SK-N-SH (cell line): ENCODE measurements around the gene GRM2. TPM values are rescaled to one million over a fixed set of nuclear protein-coding genes. Genes with fewer than 3 reads are reported as not detected.

Experiments used
- CTCF ChIA-PET: fragments of 300-600, 350-600 bp; formaldehyde crosslinking; extraction: SDS; loops from one replicate; lab custom pipeline; 2021; lab: Yijun Ruan, JAX
- POLR2A ChIA-PET: fragments of 350-600 bp; sonication (Branson Sonifier 250); formaldehyde crosslinking; extraction: SDS; loops from one replicate; lab custom pipeline; 2020; ENCODE audit warnings: antibody characterized with exemption, inconsistent platforms; lab: Yijun Ruan, JAX
- DNase-seq: peaks from one replicate; pipeline ENCODE4 v3.0.0; 2012
- H2AFZ ChIP-seq: fragments of 200-600 bp; sonication (generic); 2 replicates; pipeline ENCODE4 v1.8.1; 2016; ENCODE audit warnings: antibody characterized with exemption, mild to moderate bottlenecking, low read depth
- H3F3A ChIP-seq: fragments of 200-600 bp; sonication (generic); replicated peaks from 2 replicates; pipeline ENCODE3; 2016; ENCODE audit warnings: antibody characterized with exemption, mild to moderate bottlenecking; ENCODE audit not compliant: insufficient read depth
- H3K27ac ChIP-seq, 2 experiments: fragments of 200-500 bp in 1 of 2; fragments of 200-600 bp in 1 of 2; sonication (Bioruptor generic) in 1 of 2; sonication (generic), shearing (Covaris generic) in 1 of 2; 2 replicates each; pipeline versions ENCODE4 v1.5.1 to v1.6.1; 2014 to 2016; ENCODE audit warnings: low read depth in 2 of 2, inconsistent platforms in 1 of 2, low read length in 1 of 2, mild to moderate bottlenecking in 1 of 2, mixed read lengths in 1 of 2
- H3K27me3 ChIP-seq: fragments of 200-600 bp; sonication (generic), shearing (Covaris generic); 2 replicates; pipeline ENCODE4 v1.6.1; 2016; ENCODE audit warnings: mixed run types; ENCODE audit not compliant: insufficient read depth
- H3K36me3 ChIP-seq, 2 experiments: fragments of 200-500 bp in 1 of 2; fragments of 200-600 bp in 1 of 2; sonication (Bioruptor generic) in 1 of 2; sonication (generic) in 1 of 2; replicated peaks in 1 of 2; 2 replicates each; pipeline versions ENCODE3 to v1.5.1; 2014 to 2016; ENCODE audit warnings: low read length in 1 of 2, mild to moderate bottlenecking in 1 of 2; ENCODE audit not compliant: insufficient read depth in 2 of 2, control insufficient read depth in 1 of 2
- H3K4me1 ChIP-seq, 2 experiments: fragments of 200-500 bp in 1 of 2; fragments of 200-600 bp in 1 of 2; sonication (Bioruptor generic) in 1 of 2; sonication (generic), shearing (Covaris generic) in 1 of 2; 2 replicates each; pipeline versions ENCODE4 v1.5.1 to v1.6.1; 2014 to 2016; ENCODE audit warnings: low read depth in 1 of 2, low read length in 1 of 2, mixed run types in 1 of 2; ENCODE audit not compliant: insufficient read depth in 2 of 2, control insufficient read depth in 1 of 2
- H3K4me2 ChIP-seq: fragments of 200-600 bp; sonication (generic), shearing (Covaris generic); 2 replicates; pipeline ENCODE4 v1.6.1; 2017; ENCODE audit warnings: mixed run types
- H3K4me3 ChIP-seq, 2 experiments: fragments of 200-500 bp in 1 of 2; fragments of 200-600 bp in 1 of 2; sonication (Bioruptor generic) in 1 of 2; sonication (generic), shearing (Covaris generic) in 1 of 2; 2 replicates each; pipeline versions ENCODE4 v1.5.1 to v1.8.1; 2014 to 2016; ENCODE audit warnings: low read depth in 2 of 2, inconsistent platforms in 1 of 2, low read length in 1 of 2, mild to moderate bottlenecking in 1 of 2, mixed read lengths in 1 of 2, moderate library complexity in 1 of 2
- H3K79me2 ChIP-seq: fragments of 200-600 bp; sonication (generic); 2 replicates; pipeline ENCODE4 v1.8.1; 2017; ENCODE audit warnings: mild to moderate bottlenecking; ENCODE audit not compliant: insufficient read depth
- H3K9ac ChIP-seq: fragments of 200-600 bp; sonication (generic); 2 replicates; pipeline ENCODE4 v1.6.1; 2017; ENCODE audit warnings: mixed run types
- H3K9me2 ChIP-seq: fragments of 200-600 bp; sonication (generic); 2 replicates; pipeline ENCODE4 v1.6.1; 2017; ENCODE audit warnings: mixed run types
- H3K9me3 ChIP-seq: fragments of 200-600 bp; sonication (generic); 2 replicates; pipeline ENCODE4 v1.6.1; 2017; ENCODE audit warnings: mixed run types, mild to moderate bottlenecking, moderate library complexity
- H4K20me1 ChIP-seq: fragments of 200-600 bp; sonication (generic); 2 replicates; pipeline ENCODE4 v1.6.1; 2017; ENCODE audit warnings: mild to moderate bottlenecking, mixed run types; ENCODE audit not compliant: insufficient read depth
- CHD2 ChIP-seq: fragments of 150-350 bp; IDR thresholded peaks from 2 replicates; pipeline ENCODE4 v1.6.1; 2018; ENCODE audit warnings: low read length; ENCODE audit not compliant: partially characterized antibody
- EP300 ChIP-seq, 2 experiments: IDR thresholded peaks; 2 replicates each; pipeline versions ENCODE4 v1.4.0 to v1.6.1; 2012; ENCODE audit warnings: borderline replicate concordance in 1 of 2, low read depth in 1 of 2, low read length in 1 of 2
- FOXM1 ChIP-seq: IDR thresholded peaks from 2 replicates; pipeline ENCODE4 v1.4.0; 2012; ENCODE audit warnings: low read depth, mild to moderate bottlenecking
- GATA2 ChIP-seq: sonication (generic); formaldehyde crosslinking; IDR thresholded peaks from 2 replicates; pipeline ENCODE4 v1.5.0; 2020; ENCODE audit warnings: mild to moderate bottlenecking, missing genetic modification reagents
- IRF3 ChIP-seq: fragments of 150-350 bp; IDR thresholded peaks from 2 replicates; pipeline ENCODE4 v1.6.1; 2016; ENCODE audit warnings: mild to moderate bottlenecking, low read depth, low read length
- JUND ChIP-seq: IDR thresholded peaks from 2 replicates; pipeline ENCODE4 v1.4.0; 2012
- MEF2A ChIP-seq: IDR thresholded peaks from 2 replicates; pipeline ENCODE4 v1.4.0; 2012; ENCODE audit warnings: low read depth, borderline replicate concordance
- MXI1 ChIP-seq: IDR thresholded peaks from 2 replicates; pipeline ENCODE4 v1.6.1; 2012; ENCODE audit warnings: mild to moderate bottlenecking, low read depth, low read length, improper control_type of control experiment
- NFIC ChIP-seq: IDR thresholded peaks from 2 replicates; pipeline ENCODE4 v1.4.0; 2012; ENCODE audit warnings: borderline replicate concordance
- POLR2AphosphoS5 ChIP-seq: IDR thresholded peaks from 2 replicates; pipeline ENCODE4 v1.6.1; 2012; ENCODE audit warnings: low read depth, low read length
- RAD21 ChIP-seq: IDR thresholded peaks from 2 replicates; pipeline ENCODE4 v1.6.1; 2012; ENCODE audit warnings: mild to moderate bottlenecking, low read length
- RFX5 ChIP-seq: IDR thresholded peaks from 2 replicates; pipeline ENCODE4 v1.6.1; 2012; ENCODE audit warnings: mild to moderate bottlenecking, improper control_type of control experiment, low read length
- RXRA ChIP-seq: IDR thresholded peaks from 2 replicates; pipeline ENCODE4 v1.4.0; 2012; ENCODE audit warnings: low read depth, mild to moderate bottlenecking, borderline replicate concordance
- SIN3A ChIP-seq: IDR thresholded peaks from 2 replicates; pipeline ENCODE4 v1.6.1; 2012; ENCODE audit warnings: low read depth, mild to moderate bottlenecking, low read length, moderate library complexity, borderline replicate concordance
- USF2 ChIP-seq: fragments of 150-350 bp; IDR thresholded peaks from 2 replicates; pipeline ENCODE4 v1.6.1; 2017; ENCODE audit warnings: antibody characterized with exemption, low read length, low read depth, borderline replicate concordance
- YY1 ChIP-seq: IDR thresholded peaks from 2 replicates; pipeline ENCODE4 v1.4.0; 2012; ENCODE audit warnings: low read depth, mild to moderate bottlenecking
- WGBS: methylation state at CpG from one replicate; pipeline ENCODE4 v1.1.6; 2017; ENCODE audit warnings: low lambda C conversion rate; 5-methylcytosine and 5-hydroxymethylcytosine counted together
- polyA plus RNA-seq, 3 experiments: library from polyadenylated mRNA; depleted of rRNA; stranded (reverse); fragments of >200 nt; gene quantifications; 2 replicates each; pipeline ENCODE4 v1.2.3, GENCODE V29; 2012

Gene GRM2
- polyA plus RNA-seq, 1 of the 3 experiments (the other 2 are of a cell fraction), result 0.15 TPM

- peaks cover 8% of the 10 kb centered on the region for H3F3A ChIP-seq
- H3K4me1 ChIP-seq, result peaks cover 5 to 10% of the 10 kb centered on the region in 2 experiments; a peak in 2 of 4 replicates
- 94% methylated on average over 2 of the region's 3 CpGs for WGBS
- no peak overlapping the region for H3K4me2 ChIP-seq
- no peak overlapping the region for H3K4me3 ChIP-seq
- no peaks in the 10 kb centered on the region for H3K9me3 ChIP-seq
- H2AFZ ChIP-seq, result no peak overlapping the region
- H3K9ac ChIP-seq, result no peak overlapping the region
- H3K36me3 ChIP-seq, result peaks cover 0 to 33% of the 10 kb centered on the region in 2 experiments
- H4K20me1 ChIP-seq, result peaks cover 12% of the 10 kb centered on the region; the same call in 1 of the 2 replicates
- no peaks in the 10 kb centered on the region for H3K27me3 ChIP-seq
- no peak for TF ChIP-seq CHD2
- TF ChIP-seq NFIC, result no peak
- no peaks in the 10 kb centered on the region for H3K9me2 ChIP-seq
- H3K79me2 ChIP-seq, result peaks cover 27% of the 10 kb centered on the region
- ChIA-PET POLR2A (no interaction called here), CTCF (interaction anchor here (10.3 kb wide), 1 partner anchor 176 kb away, joined by 209 read pairs; the partner anchor contains the start of gene DCAF1)
- H3K27ac ChIP-seq, result no peak overlapping the region
- DNase-seq, result no peak
Measured at GRCh38 chr3:51676102-51676640, 30.7 kb upstream of the GRM2 start.

- no peak overlapping the region for H3K9ac ChIP-seq
- H4K20me1 ChIP-seq, result peaks cover 19% of the 10 kb centered on the region
- H3F3A ChIP-seq, result peaks cover 8% of the 10 kb centered on the region
- POLR2A ChIA-PET, result no interaction called here
- no peak overlapping the region for H3K4me3 ChIP-seq
- H3K4me1 ChIP-seq, result peaks cover 9 to 14% of the 10 kb centered on the region in 2 experiments; a peak in 2 of 4 replicates
- H3K9me2 ChIP-seq, result no peaks in the 10 kb centered on the region
- TF ChIP-seq MXI1, result no peak
- TF ChIP-seq SIN3A, result no peak
- TF ChIP-seq RXRA, result no peak
- TF ChIP-seq RAD21, result no peak
- TF ChIP-seq MEF2A, result no peak
- TF ChIP-seq EP300 (IDR thresholded peaks at IDR 0.05; ENCODE audit: borderline replicate concordance in 1 of 2, low read depth in 1 of 2, low read length in 1 of 2), result no peak
- TF ChIP-seq GATA2 (CRISPR knock-in tag), result no peak
- TF ChIP-seq USF2, result no peak
- no peak for TF ChIP-seq FOXM1
- TF ChIP-seq YY1, result no peak
- TF ChIP-seq POLR2AphosphoS5, result no peak
- TF ChIP-seq JUND, result no peak
- TF ChIP-seq RFX5, result no peak
- TF ChIP-seq IRF3, result no peak
- TF ChIP-seq NFIC, result no peak
- TF ChIP-seq, all 33 proteins: peak for 0
- Histone ChIP-seq H2AFZ (no peak overlapping the region), H3K27ac (no peak overlapping the region), H3K36me3 (peaks cover 0 to 34% of the 10 kb centered on the region in 2 experiments), H3K79me2 (peaks cover 22% of the 10 kb centered on the region), H3K27me3 (no peaks in the 10 kb centered on the region), H3K9me3 (no peaks in the 10 kb centered on the region), H3K4me2 (no peak overlapping the region)
- no peak for DNase-seq
- 93% methylated on average over 3 of the region's 3 CpGs for WGBS
- CTCF ChIA-PET, result no interaction called here
Measured at GRCh38 chr3:51677358-51677757, 29.5 kb upstream of the GRM2 start.
